HCT116 (cell line): Measurements from ENCODE around the gene LILRA2. TPM values are rescaled to one million over a fixed set of nuclear protein-coding genes. Genes with fewer than 3 reads are reported as not detected.

Source experiments
- ATAC-seq: fragments of 200-7000 bp; cut with Tn5 transposase; 2 replicates; pipeline ENCODE4 v1.9.1; 2020; ENCODE audit warnings: mild to moderate bottlenecking, moderate library complexity
- BruUV-seq: library from RNA; stranded (reverse); fragments of 400-500 nt; replicated peaks from 2 replicates; lab custom pipeline; 2021; lab: Mats Ljungman, UMichigan
- CTCF ChIA-PET: fragments of 300-600 bp; sonication (Branson Sonifier 250); formaldehyde crosslinking; loops from one replicate; lab custom pipeline; 2021; ENCODE audit warnings: antibody characterized with exemption; lab: Charles Lee
- POLR2A ChIA-PET: fragments of 300-600, 350-600 bp; sonication (Branson Sonifier 250); formaldehyde crosslinking; loops from one replicate; lab custom pipeline; 2021; ENCODE audit warnings: antibody characterized with exemption; lab: Charles Lee
- RAD21 ChIA-PET, 2 experiments: fragments of 300-600 bp; sonication (Branson Sonifier 250); formaldehyde crosslinking; loops; one replicate each; lab custom pipeline; 2023; ENCODE audit warnings: low total read pairs in 2 of 2; ENCODE audit not compliant: uncharacterized antibody in 2 of 2, unreplicated experiment in 2 of 2, low non-redundant PET in 1 of 2; lab: Charles Lee
- DNase-seq: peaks from one replicate; pipeline ENCODE4 v3.0.0-alpha.2; 2010; ENCODE audit warnings: low read depth, low spot score
- H2AFZ ChIP-seq: fragments of 200-600 bp; shearing (Covaris generic), sonication (generic); 2 replicates; pipeline ENCODE4 v1.6.1; 2017; ENCODE audit warnings: low read depth, mixed run types, mixed read lengths, antibody characterized with exemption, low read length; ENCODE audit not compliant: poor library complexity, severe bottlenecking
- H3K27ac ChIP-seq: 2 replicates; pipeline ENCODE4 v1.5.1; 2012; ENCODE audit warnings: low read depth, low read length
- H3K27me3 ChIP-seq: fragments of 200-600 bp; sonication (generic); 2 replicates; pipeline ENCODE4 v1.6.1; 2016; ENCODE audit warnings: mixed run types, low read length, mixed read lengths; ENCODE audit not compliant: insufficient read depth
- H3K36me3 ChIP-seq, 2 experiments: fragments of 200-500 bp in 1 of 2; fragments of 200-600 bp in 1 of 2; sonication (Bioruptor generic) in 1 of 2; sonication (generic) in 1 of 2; 2 replicates each; pipeline versions ENCODE4 v1.5.1 to v1.6.1; 2014 to 2016; ENCODE audit warnings: low read length in 2 of 2, inconsistent platforms in 1 of 2, mixed read lengths in 1 of 2, mixed run types in 1 of 2; ENCODE audit not compliant: insufficient read depth in 2 of 2, control insufficient read depth in 1 of 2
- H3K4me1 ChIP-seq, 2 experiments: fragments of 200-600 bp in 1 of 2; sonication (generic) in 1 of 2; 2 replicates each; pipeline versions ENCODE4 v1.5.1 to v1.6.1; 2012 to 2017; ENCODE audit warnings: low read length in 2 of 2, inconsistent platforms in 1 of 2, mild to moderate bottlenecking in 1 of 2, mixed read lengths in 1 of 2, mixed run types in 1 of 2, moderate library complexity in 1 of 2; ENCODE audit not compliant: insufficient read depth in 2 of 2, control insufficient read depth in 1 of 2
- H3K4me2 ChIP-seq: fragments of 200-600 bp; sonication (generic); 2 replicates; pipeline ENCODE4 v1.6.1; 2017; ENCODE audit warnings: mixed run types, low read length, mixed read lengths
- H3K4me3 ChIP-seq, 2 experiments: fragments of 200-600 bp in 1 of 2; sonication (generic) in 1 of 2; replicated peaks in 1 of 2; 2 replicates each; pipeline ENCODE4 v1.5.1; 2011 to 2016; ENCODE audit warnings: low read length in 2 of 2, control low read depth in 1 of 2, low read depth in 1 of 2, mild to moderate bottlenecking in 1 of 2, mixed read lengths in 1 of 2, mixed run types in 1 of 2
- H3K79me2 ChIP-seq: fragments of 200-600 bp; sonication (generic); 2 replicates; pipeline ENCODE4 v1.6.1; 2017; ENCODE audit warnings: mild to moderate bottlenecking, mixed run types, low read length, moderate library complexity, mixed read lengths; ENCODE audit not compliant: insufficient read depth
- H3K9ac ChIP-seq: fragments of 200-600 bp; sonication (generic); 2 replicates; pipeline ENCODE4 v1.6.1; 2016; ENCODE audit warnings: low read length, mixed read lengths
- H3K9me2 ChIP-seq: fragments of 200-600 bp; sonication (generic), shearing (Covaris generic); 2 replicates; pipeline ENCODE4 v1.6.1; 2017; ENCODE audit warnings: mixed run types, mild to moderate bottlenecking, moderate library complexity; ENCODE audit not compliant: insufficient read depth
- H3K9me3 ChIP-seq, 2 experiments: fragments of 200-500 bp in 1 of 2; fragments of 200-600 bp in 1 of 2; sonication (Bioruptor generic) in 1 of 2; sonication (generic) in 1 of 2; 2 replicates each; pipeline ENCODE4 v1.6.1; 2014 to 2017; ENCODE audit warnings: low read length in 2 of 2, mixed read lengths in 2 of 2, inconsistent platforms in 1 of 2, low read depth in 1 of 2, mild to moderate bottlenecking in 1 of 2, mixed run types in 1 of 2, moderate library complexity in 1 of 2; ENCODE audit not compliant: control insufficient read depth in 1 of 2, insufficient read depth in 1 of 2
- H4K20me1 ChIP-seq: fragments of 200-600 bp; sonication (generic), shearing (Covaris generic); 2 replicates; pipeline ENCODE4 v1.6.1; 2017; ENCODE audit warnings: mixed run types, mild to moderate bottlenecking, moderate library complexity; ENCODE audit not compliant: insufficient read depth
- ATF3 ChIP-seq: IDR thresholded peaks from 2 replicates; pipeline ENCODE4 v1.6.1; 2012
- CTCF ChIP-seq, 3 experiments: fragments of 200-600 bp in 1 of 3; sonication (generic) in 1 of 3; IDR thresholded peaks in 2 of 3; conservative IDR thresholded peaks in 1 of 3; 2 replicates each; pipeline ENCODE4 v1.5.1; 2012 to 2017; ENCODE audit warnings: low read depth in 2 of 3, low read length in 2 of 3, antibody characterized with exemption in 1 of 3, borderline replicate concordance in 1 of 3, control low read depth in 1 of 3, mild to moderate bottlenecking in 1 of 3, mixed read lengths in 1 of 3, mixed run types in 1 of 3, moderate library complexity in 1 of 3; ENCODE audit not compliant: insufficient read depth in 1 of 3
- EGR1 ChIP-seq: IDR thresholded peaks from 2 replicates; pipeline ENCODE4 v1.6.1; 2012; ENCODE audit warnings: low read depth
- ELF1 ChIP-seq: IDR thresholded peaks from 2 replicates; pipeline ENCODE4 v1.6.1; 2012; ENCODE audit warnings: low read depth, borderline replicate concordance
- POLR2A ChIP-seq: IDR thresholded peaks from 2 replicates; pipeline ENCODE4 v1.7.0; 2011; ENCODE audit warnings: borderline replicate concordance; ENCODE audit not compliant: insufficient read depth, insufficient read length; ENCODE audit errors: extremely low read depth
- REST ChIP-seq: IDR thresholded peaks from 2 replicates; pipeline ENCODE4 v1.6.1; 2012; ENCODE audit warnings: low read depth
- SIN3A ChIP-seq: IDR thresholded peaks from 2 replicates; pipeline ENCODE4 v1.6.1; 2012; ENCODE audit warnings: low read depth
- SP1 ChIP-seq: IDR thresholded peaks from 2 replicates; pipeline ENCODE4 v1.6.1; 2012; ENCODE audit warnings: low read depth
- SRF ChIP-seq: IDR thresholded peaks from 2 replicates; pipeline ENCODE4 v1.6.1; 2012; ENCODE audit warnings: low read depth
- TCF7L2 ChIP-seq: IDR thresholded peaks from 2 replicates; pipeline ENCODE4 v1.7.0; 2011; ENCODE audit warnings: borderline replicate concordance, inconsistent platforms; ENCODE audit not compliant: insufficient read depth, insufficient read length; ENCODE audit errors: extremely low read depth
- ZFX ChIP-seq: fragments of 450-650 bp; IDR thresholded peaks from 2 replicates; pipeline ENCODE4 v1.6.1; 2017
- ZNF274 ChIP-seq: fragments of 200-500 bp; sonication (Bioruptor generic); IDR thresholded peaks from 2 replicates; pipeline ENCODE4 v1.6.1; 2014; ENCODE audit warnings: mild to moderate bottlenecking, low read depth, low read length, inconsistent platforms
- intact Hi-C: fragments of 100-400 bp; cut with micrococcal nuclease; formaldehyde crosslinking; loops from 2 replicates; pipeline ENCODE4 v1.10.0; 2022
- total RNA-seq: library from RNA; stranded (reverse); gene quantifications from one replicate; pipeline ENCODE4 v1.2.1, GENCODE V29; 2021; ENCODE audit not compliant: unreplicated experiment

LILRA2 gene
- total RNA-seq, 1 experiment from 2014 or later: not detected

GRCh38 chr19:54616821-54617560 lies 43.4 kb downstream of the LILRA2 start:
- 0 out of 2 replicates have a peak, but pooled peaks cover 12% of the 10 kb centered on the region for H3K27me3 ChIP-seq
- H3K36me3 ChIP-seq: no peaks in the 10 kb centered on the region
- ChIA-PET CTCF (no interaction called here), RAD21 (no interaction called here), POLR2A (no interaction called here)
- intact Hi-C loops: no loop called here
- H3K9me3 ChIP-seq: no peaks in the 10 kb centered on the region
- H3K4me3 ChIP-seq: no peak overlapping the region
- no peak overlapping the region for H2AFZ ChIP-seq
- TF ChIP-seq ATF3: no peak
- no peak for TF ChIP-seq POLR2A
- no peak for TF ChIP-seq REST
- TF ChIP-seq ZFX: no peak
- DNase-seq: no peak
- ATAC-seq: no peak
- H3K4me2 ChIP-seq: no peak overlapping the region
- no peaks in the 10 kb centered on the region for H3K9me2 ChIP-seq
- H3K4me1 ChIP-seq: no peaks in the 10 kb centered on the region
- H3K79me2 ChIP-seq: no peaks in the 10 kb centered on the region
- no peak overlapping the region for H3K9ac ChIP-seq
- no TSS peak for BruUV-seq
- no peak overlapping the region for H3K27ac ChIP-seq
- H4K20me1 ChIP-seq: no peaks in the 10 kb centered on the region

- Histone ChIP-seq H3K36me3 (no peaks in the 10 kb centered on the region), H4K20me1 (no peaks in the 10 kb centered on the region), H2AFZ (no peak overlapping the region), H3K9ac (no peak overlapping the region), H3K4me3 (no peak overlapping the region), H3K79me2 (no peaks in the 10 kb centered on the region), H3K27ac (no peak overlapping the region), H3K27me3 (0 out of 2 replicates have a peak, but pooled peaks cover 26% of the 10 kb centered on the region), H3K4me1 (no peaks in the 10 kb centered on the region), H3K9me3 (no peaks in the 10 kb centered on the region), H3K4me2 (no peak overlapping the region), H3K9me2 (no peaks in the 10 kb centered on the region)
- RAD21 ChIA-PET: no interaction called here
- intact Hi-C loops: no loop called here
- BruUV-seq: no TSS peak
- CTCF ChIA-PET: no interaction called here
- no peak for ATAC-seq
- DNase-seq: no peak
- POLR2A ChIA-PET: no interaction called here
- TF ChIP-seq EGR1 (no peak), CTCF (IDR thresholded peaks at IDR 0.05 in 2 of 3, conservative IDR thresholded peaks at IDR 0.05 in 1 of 3; ENCODE audit: borderline replicate concordance in 1 of 3, insufficient read depth in 1 of 3, low read depth in 2 of 3, low read length in 2 of 3) (no peak), SP1 (no peak), SIN3A (no peak), SRF (no peak), ATF3 (no peak), TCF7L2 (no peak), POLR2A (no peak), ZNF274 (no peak), ELF1 (no peak)
Measured at GRCh38 chr19:54620464-54620863, 46.9 kb downstream of the LILRA2 start.
